ENCODE measurements around the gene DMRT3.

DMRT3 gene

DNA sequence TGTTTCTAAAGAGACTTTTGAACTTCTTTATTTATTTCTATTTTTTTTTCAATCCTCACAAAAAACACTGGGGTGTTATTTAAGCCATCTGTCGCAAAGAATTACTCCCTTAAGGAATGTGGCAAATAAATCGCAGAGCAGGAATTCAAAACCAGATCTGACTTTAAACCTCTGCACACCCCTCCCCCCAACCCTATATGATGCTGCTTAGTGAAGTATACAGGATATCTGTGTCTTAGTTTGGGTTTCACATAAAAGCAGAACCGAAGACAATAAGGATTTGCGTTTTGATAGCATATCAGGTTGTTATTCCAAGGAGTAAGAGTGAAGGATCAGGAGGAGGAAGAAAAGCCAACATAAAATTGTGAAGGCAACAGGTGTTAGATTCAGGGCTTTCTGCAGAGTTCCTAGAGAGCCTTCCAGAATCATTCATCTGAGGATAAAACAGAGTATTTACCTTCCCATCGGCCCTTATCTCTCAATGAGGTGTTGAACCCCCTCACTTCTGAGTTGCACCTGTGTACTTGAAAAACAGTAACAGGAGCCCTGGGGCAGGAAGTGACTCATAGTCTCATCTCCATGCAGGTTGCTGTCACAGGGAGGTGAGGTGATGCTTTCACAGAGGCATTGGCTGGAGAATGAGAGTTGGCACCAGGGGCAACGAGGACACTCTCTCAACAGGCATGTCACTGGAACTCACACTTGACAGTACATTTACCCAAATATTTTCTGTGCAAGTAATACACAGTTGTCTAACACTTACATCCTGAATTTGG is 33.5 kb upstream of the DMRT3 start:
- ChIA-PET CTCF (no interaction called here), POLR2A (no interaction called here)
- no peak for DNase-seq (ENCODE audit: extremely low spot score)
- TF ChIP-seq CTCF (IDR thresholded peaks at IDR 0.05; ENCODE audit: control extremely low read depth, extremely low read depth, low read depth, missing control alignments) = no peak

DNA sequence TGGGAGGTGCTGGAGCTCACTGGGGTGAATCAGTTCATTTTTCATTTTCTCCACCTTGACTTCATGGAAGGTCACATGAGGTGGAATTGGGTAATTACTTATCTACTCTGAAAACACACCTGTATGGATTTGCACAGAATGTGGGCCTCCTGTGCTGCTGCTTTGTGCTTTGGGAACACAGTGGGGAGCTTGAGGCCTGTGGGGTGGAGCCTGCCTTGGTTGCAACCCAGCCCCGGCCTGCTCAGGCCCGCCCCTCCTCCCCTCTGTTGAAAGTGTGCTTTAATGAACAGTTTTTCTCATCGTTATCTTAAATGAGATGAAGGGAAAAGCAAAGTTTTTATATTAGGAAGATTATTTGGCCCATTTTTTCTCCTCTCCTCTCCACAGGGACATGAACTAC is 28.5 kb upstream of the DMRT3 start:
- no peak for DNase-seq (ENCODE audit: extremely low spot score)
- no peak for TF ChIP-seq CTCF (IDR thresholded peaks at IDR 0.05; ENCODE audit: control extremely low read depth, extremely low read depth, low read depth, missing control alignments)
- POLR2A ChIA-PET = no interaction called here
- CTCF ChIA-PET = interaction anchor here (1.0 to 1.6 kb wide), 3 partner anchors 11 to 56 kb away, joined by 3 to 4 read pairs (median 3); no protein-coding TSS in a partner anchor

GRCh38 chr9:948497-948896 is 28.0 kb upstream of the DMRT3 start:
- POLR2A ChIA-PET = no interaction called here
- CTCF ChIA-PET = interaction anchor here (0.8 to 1.6 kb wide), 3 partner anchors 10 to 55 kb away, joined by 3 to 4 read pairs (median 3); no protein-coding TSS in a partner anchor
- no peak for DNase-seq (ENCODE audit: extremely low spot score)
- no peak for TF ChIP-seq CTCF (IDR thresholded peaks at IDR 0.05; ENCODE audit: control extremely low read depth, extremely low read depth, low read depth, missing control alignments)

DNA sequence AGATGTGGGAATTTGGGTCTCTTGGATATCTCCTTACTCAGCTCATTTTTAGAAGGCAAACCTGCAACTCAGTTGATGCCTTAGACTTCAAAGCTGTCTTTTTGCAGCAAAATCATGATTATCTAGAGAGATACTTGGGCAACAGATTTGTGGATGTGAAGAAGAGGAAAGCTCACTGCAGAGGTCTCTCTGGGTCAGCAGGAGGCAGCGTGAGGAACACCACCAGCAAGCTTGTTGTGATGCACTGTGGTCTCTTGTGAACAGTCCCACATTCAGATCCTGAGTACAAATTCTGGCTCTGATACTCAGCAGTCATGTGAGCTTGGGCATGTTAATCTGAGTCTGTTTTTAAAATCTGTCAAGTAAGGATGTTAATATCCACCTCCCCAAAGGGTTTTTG is 26.3 kb upstream of the DMRT3 start:
- no peak for TF ChIP-seq CTCF (IDR thresholded peaks at IDR 0.05; ENCODE audit: control extremely low read depth, extremely low read depth, low read depth, missing control alignments)
- ChIA-PET POLR2A (no interaction called here), CTCF (no interaction called here)
- no peak for DNase-seq (ENCODE audit: extremely low spot score)

- no peak for DNase-seq (ENCODE audit: extremely low spot score)
- TF ChIP-seq CTCF (IDR thresholded peaks at IDR 0.05; ENCODE audit: control extremely low read depth, extremely low read depth, low read depth, missing control alignments) = no peak
- CTCF ChIA-PET = interaction anchor here (1.5 to 2.5 kb wide), 5 partner anchors 11 to 407 kb away, joined by 3 to 9 read pairs (median 4); no protein-coding TSS in a partner anchor
- POLR2A ChIA-PET = no interaction called here
These were observed 23.9 kb upstream of the DMRT3 start for GRCh38 chr9:952546-952945.

- CTCF ChIA-PET = interaction anchor here (1.0 to 1.7 kb wide), 3 partner anchors 11 to 45 kb away, joined by 3 to 4 read pairs (median 3); no protein-coding TSS in a partner anchor
- POLR2A ChIA-PET = no interaction called here
- TF ChIP-seq CTCF (IDR thresholded peaks at IDR 0.05; ENCODE audit: control extremely low read depth, extremely low read depth, low read depth, missing control alignments) = no peak
- DNase-seq (ENCODE audit: extremely low spot score) = no peak
These were observed 17.4 kb upstream of the DMRT3 start for GRCh38 chr9:959105-959504.

All from GM10248 (cell line).